NCI-H2029 treated with DMSO at 0.1 percent for 48 hours (cell line): ENCODE results near the gene BDKRB2.
"Not testable (repeated sequence)": the region's sequence is repeated elsewhere in the genome, so short reads cannot be mapped to it uniquely, and the experiment has no call there.

Experiments
- DNase-seq: peaks from one replicate; lab custom pipeline; 2025; lab: John Stamatoyannopoulos, UW

Gene BDKRB2

DNA sequence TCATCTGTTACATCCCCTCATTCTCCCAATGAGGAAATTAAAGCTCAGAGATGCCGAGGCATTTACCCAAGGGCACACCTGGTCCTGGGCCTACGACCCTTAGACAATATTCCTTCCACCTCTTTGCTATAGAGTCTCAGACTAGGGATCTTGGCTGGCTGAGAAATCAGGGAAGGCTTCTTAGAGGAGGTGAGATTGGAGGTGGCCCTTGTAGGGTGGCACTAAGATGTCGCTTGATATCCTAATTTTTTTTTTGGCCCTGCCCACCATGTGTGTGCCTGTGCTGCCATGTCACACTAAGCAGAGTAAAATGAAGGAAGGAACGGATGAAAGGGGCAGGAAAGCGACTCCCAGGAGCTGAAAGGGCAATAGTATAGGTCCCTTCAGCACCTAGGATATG, 20.6 kb downstream of the BDKRB2 start:
- DNase-seq, result no peak

DNA sequence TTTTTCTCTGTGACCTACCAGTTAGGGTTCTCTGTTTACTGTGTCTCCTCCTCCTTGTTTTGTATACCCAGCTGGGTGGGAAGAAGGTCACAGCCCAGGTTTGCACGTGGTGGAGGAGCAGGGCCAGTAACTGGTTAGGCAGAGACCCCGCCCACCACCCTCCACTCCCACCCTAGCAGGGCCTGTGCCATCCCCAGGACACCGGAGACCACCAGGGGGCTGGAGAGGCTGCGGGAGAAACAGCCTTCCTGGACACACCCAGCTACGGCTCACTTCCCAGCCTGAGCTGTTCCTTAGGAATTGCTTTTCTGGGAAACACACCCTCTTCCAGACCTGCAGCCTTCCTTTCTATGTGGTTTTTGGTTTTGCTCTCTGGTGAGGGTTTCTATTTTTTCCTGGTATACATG, 21.1 kb downstream of the BDKRB2 start:
- no peak for DNase-seq

- no peak for DNase-seq
Measured at GRCh38 chr14:96227428-96227827, 22.8 kb downstream of the BDKRB2 start.

DNA sequence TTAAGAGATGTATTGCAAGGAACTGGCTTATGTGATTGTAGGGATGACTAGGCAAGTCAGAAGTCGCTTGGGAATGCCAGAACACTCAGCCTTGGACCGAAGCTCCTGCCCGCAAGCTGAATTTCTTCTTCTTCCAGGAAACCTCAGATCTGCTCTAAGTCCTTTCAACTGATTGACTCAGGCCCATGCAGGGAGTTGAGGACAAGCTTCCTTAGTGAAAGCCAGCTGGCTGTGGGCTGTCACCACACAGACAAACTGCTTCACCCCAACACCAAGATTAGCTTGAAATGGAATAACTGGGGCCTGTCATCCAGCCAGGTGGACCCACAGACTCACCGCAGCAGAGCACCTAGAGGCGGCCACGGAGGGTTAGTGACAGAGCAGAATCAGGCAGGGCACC, 24.7 kb downstream of the BDKRB2 start:
- no peak for DNase-seq

GRCh38 chr14:96231056-96231455, 26.4 kb downstream of the BDKRB2 start:
- DNase-seq, result no peak

GRCh38 chr14:96231526-96232130, 27.0 kb downstream of the BDKRB2 start:
- DNase-seq, result no peak

- no peak for DNase-seq
Measured at GRCh38 chr14:96232506-96232905, 27.9 kb downstream of the BDKRB2 start.

GRCh38 chr14:96233661-96234060, 29.0 kb downstream of the BDKRB2 start:
- no peak for DNase-seq

DNA sequence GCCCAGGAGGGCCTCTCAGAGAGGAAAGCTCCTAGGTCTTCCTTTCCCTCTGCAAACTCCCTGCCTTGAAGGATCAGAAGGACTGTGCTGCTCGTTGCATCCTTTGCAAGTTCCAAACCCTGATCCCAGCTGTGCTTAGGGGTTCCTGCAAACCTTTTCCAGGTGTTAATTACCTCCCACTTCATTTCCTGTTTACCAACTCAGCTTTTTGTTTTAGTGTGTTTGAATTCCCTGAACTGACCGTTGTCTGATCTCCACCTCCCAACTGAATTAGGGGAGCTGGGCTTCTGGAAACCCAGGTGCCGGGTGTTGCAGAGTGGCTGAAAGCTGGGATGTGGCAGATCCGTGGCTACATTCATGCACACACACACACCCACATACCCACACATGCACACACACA, 30.8 kb downstream of the BDKRB2 start:
- DNase-seq, result no peak

- DNase-seq, result no peak
Measured at GRCh38 chr14:96237641-96238040, 33.0 kb downstream of the BDKRB2 start.

- no peak for DNase-seq
Measured at GRCh38 chr14:96238676-96239265, 34.1 kb downstream of the BDKRB2 start.

DNA sequence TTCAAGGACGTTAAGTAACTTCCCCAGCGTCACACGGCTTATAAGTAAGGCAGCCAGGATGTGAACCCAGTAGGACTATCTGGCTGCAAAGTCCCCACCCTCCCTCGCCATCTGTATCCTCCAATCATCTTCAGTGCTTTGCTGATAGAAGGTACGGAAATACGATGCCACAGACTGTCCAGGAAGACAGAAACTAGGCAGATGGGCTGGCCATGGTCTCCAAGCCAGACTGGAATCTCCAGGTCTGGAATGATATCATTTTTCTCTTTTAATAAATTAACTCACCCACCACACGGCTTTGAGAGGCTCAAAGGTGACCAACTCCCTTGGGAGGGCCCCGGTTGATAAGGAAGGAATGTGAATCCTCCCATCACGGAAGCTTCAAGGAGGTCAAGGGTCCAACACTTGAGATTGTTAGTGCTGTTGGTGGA, 35.1 kb downstream of the BDKRB2 start:
- DNase-seq, result no peak

GRCh38 chr14:96240641-96241040, 36.0 kb downstream of the BDKRB2 start:
- no peak for DNase-seq

DNA sequence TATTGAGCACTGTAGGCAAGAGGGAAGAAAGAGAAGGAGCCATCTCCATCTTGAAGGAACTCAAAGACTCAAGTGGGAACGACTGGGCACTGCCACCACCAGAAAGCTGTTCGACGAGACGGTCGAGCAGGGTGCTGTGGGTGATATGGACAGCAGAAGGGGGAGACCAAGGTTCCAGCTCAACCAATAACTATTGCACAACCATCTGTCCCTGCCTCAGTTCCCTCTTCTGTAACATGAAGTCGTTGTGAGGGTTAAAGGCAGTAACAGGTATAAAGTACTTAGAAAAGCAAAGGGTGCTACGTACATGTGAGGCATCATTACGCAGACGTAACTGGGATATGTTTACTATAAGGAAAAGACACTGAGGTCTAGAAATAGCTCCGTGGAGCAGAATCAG, 37.5 kb downstream of the BDKRB2 start:
- no peak for DNase-seq

GRCh38 chr14:96243785-96244184, 39.1 kb downstream of the BDKRB2 start:
- no peak for DNase-seq

GRCh38 chr14:96245074-96245473, 40.4 kb downstream of the BDKRB2 start:
- DNase-seq, result not testable (repeated sequence)

DNA sequence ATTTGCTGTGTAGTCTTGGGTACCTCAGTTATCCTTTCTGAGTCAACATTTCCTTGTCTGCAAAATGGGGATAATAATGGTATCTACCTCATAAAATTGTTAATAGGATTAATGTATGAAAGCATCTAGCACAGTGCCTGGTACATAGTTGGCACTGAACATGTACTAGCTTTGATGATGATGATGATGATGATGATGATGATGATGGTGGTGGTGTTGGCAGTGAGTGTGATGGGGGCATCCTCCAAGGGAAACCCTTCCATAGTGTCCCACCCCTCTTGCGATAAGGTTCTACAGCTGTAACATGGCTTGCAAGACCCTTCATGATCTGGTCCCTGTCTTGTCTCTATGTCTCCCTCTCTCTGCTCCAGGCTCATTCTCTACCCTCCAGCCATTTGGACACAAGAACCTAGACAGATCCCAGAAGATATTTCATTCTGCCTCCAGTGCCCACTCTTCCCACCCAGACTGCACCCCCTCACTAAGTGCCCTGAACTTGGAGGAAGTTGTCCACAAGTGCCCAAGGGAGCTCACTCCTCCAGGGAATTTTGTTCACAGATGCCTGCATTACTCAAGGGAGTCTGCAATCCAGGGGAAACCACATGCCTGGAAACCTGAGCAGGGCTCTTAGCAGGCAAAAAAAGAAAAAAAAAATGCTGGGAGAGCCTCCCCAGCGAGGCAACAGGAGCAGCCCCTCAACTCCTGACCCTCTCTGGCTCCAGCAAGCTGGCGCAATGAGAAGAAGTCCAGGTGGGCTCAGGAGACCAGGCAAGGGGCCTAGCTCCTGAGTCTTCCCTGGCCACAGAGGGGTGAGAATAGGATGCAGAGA, 41.3 kb downstream of the BDKRB2 start:
- no peak for DNase-seq

DNA sequence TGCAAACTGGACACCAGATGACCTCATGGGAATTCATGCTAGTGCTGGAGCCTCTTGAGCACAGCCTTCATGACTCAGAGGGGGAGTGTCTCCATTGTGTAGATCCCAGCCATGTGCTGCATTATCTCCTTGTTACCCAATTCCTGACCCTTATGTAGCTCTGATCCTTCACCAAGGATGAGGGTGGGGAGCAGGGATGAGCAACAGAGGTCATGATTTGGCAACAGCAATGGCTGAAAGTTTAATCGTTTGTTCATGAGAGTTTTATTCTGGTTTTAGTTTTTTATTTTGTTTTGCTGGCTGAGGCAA, 41.9 kb downstream of the BDKRB2 start:
- DNase-seq, result no peak

GRCh38 chr14:96247031-96247430, 42.4 kb downstream of the BDKRB2 start:
- no peak for DNase-seq

- no peak for DNase-seq
Measured at GRCh38 chr14:96249029-96249428, 44.4 kb downstream of the BDKRB2 start.

GRCh38 chr14:96250485-96250884, 45.8 kb downstream of the BDKRB2 start:
- DNase-seq, result no peak

DNA sequence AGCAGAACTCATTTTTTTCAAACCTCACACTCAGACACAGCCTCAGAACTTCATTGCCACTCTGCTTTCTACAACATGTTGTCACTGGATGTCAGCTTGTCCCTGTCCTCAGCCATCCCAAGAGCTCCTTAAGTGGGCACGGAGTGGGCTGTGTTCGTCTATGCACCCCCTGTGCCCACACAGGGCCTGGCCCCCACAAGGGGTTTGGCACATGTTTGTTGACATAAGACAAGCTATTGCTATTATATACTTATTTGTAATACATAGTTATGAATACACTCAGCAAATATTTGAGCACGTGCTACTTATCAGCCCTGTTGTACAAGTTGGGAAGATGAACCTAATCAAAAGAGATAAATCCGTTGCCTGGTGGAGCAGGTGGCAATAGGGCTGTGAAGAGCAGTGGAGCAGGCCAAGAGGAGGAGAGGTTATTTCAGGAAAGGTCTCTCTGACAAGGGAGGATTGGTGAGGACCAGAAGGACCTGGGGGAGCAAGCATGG, 47.1 kb downstream of the BDKRB2 start:
- peak; percentile 22 for DNase-seq

DNA sequence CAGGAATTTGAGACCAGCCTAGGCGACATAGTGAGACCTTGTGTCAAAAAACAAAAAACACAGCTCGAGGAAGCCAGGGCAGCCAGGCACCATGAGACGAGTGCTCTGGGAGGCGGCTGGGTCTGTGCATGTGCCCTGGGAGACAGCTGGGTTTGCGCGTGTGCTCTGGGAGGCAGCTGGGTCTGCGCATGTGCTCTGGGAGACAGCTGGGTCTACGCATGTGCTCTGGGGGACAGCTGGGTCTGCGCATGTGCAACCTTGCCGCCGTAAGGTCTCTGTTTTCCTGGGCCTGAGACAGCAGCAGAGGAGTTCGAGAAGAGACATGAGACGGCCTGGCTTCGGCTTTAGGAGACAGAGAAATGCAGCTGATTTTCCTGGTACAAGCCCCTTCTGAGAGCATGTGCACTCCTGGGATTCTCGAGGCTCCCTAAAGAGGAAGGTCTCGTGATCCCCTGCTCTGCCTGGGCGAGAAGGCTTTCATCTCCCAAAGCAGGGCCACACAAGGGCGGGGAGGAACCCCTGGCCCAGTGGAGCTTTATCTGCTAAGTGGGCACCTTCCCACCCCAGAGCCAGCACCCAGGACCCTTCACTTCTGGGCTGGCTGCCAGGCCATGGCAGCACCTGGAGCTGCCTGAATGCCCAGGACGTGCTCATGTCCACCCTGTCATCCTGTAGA, 47.8 kb downstream of the BDKRB2 start:
- peak; percentile 6 for DNase-seq
